Measurements from ENCODE around the gene EYS. TPM values are rescaled to one million over a fixed set of nuclear protein-coding genes. Genes with fewer than 3 reads are reported as not detected.

Gene EYS
- total and polyA plus RNA-seq, 2 of the 8 experiments (the other 6 are each of a cell fraction or from before 2014, with no cell fraction given), result 0.05 to 0.13 TPM

DNA sequence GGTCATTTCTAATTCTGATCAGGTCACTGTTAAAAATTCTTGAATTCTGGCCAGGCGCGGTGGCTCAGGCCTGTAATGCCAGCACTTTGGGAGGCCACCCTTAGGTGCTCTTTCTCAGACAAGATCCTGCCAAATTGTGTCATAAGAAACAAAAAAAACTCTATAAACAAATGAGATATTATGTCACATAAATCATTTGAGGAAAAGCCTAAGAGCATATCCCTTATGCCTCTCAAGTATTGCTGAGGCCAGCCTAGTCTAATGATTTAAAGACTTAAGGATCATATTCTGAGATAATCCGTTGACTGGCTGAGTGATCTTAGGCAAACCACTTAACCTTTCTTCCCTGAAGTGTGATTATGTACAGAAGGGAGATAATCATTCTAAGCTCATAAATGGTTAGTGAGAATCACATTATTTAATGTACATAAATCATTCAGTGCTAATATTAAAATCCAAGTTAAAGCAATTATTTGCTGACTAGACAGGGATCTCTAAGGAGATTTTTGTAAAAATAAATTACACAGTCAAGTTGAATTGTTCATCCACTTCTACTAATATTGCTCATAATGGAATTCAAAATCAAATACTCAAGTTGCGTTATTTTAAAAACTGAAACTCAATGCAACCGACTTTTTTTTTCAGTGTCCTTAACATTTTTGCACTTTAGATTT is 1706.1 kb downstream of the EYS start:
- FAIRE-seq, result no peak
- H3K79me1 ChIP-seq (ENCODE audit: low read depth, low read length), result no peaks in the 10 kb centered on the region
- CTCF ChIA-PET (ENCODE audit: partially characterized antibody), result no interaction called here
- TF ChIP-seq CTBP2 (IDR thresholded peaks at IDR 0.05; ENCODE audit: borderline replicate concordance, insufficient read depth, insufficient read length, low read length) (no peak), HDAC2 (IDR thresholded peaks at IDR 0.05; ENCODE audit: borderline replicate concordance in 1 of 2, low read depth in 2 of 2, low read length in 2 of 2) (no peak), EZH2 (IDR thresholded peaks at IDR 0.05; ENCODE audit: low read depth, low read length, severe bottlenecking) (no peak), CBX5 (IDR thresholded peaks at IDR 0.05; ENCODE audit: low read depth, low read length) (no peak), KDM1A (IDR thresholded peaks at IDR 0.05; ENCODE audit: borderline replicate concordance, low read length) (no peak), JUN (IDR thresholded peaks at IDR 0.05; ENCODE audit: low read depth, low read length) (no peak), CHD2 (IDR thresholded peaks at IDR 0.05; ENCODE audit: low read length) (no peak)

More for the DNA sequence above, 1706.1 kb downstream of the EYS start:
- no peak overlapping the region for H3K4ac ChIP-seq (replicated peaks; ENCODE audit: insufficient read length, low read depth, low read length)
- H2AFZ ChIP-seq (ENCODE audit: low read length), result no peak overlapping the region
- 95% methylated on average over 5 of the region's 5 CpGs; no CpG with 5 or more reads in 1 of the 2 experiments for WGBS, 2 experiments (ENCODE audit: extremely low coverage in 1 of 2, insufficient coverage in 1 of 2, insufficient read length in 1 of 2, insufficient replicate concordance in 2 of 2, low coverage in 1 of 2, low lambda C conversion rate in 2 of 2, missing lambda C conversion rate in 1 of 2)
- no peak overlapping the region for H3K56ac ChIP-seq (replicated peaks; ENCODE audit: insufficient read length, low read depth, low read length)
- H4K91ac ChIP-seq (replicated peaks; ENCODE audit: insufficient read length, low read length), result no peak overlapping the region
- H4K8ac ChIP-seq (ENCODE audit: extremely low read depth, insufficient read depth, low read length), result no peak overlapping the region
- H3K4me3 ChIP-seq (ENCODE audit: extremely low read depth in 1 of 4, insufficient read depth in 2 of 4, low read depth in 3 of 4, low read length in 4 of 4), result no peak overlapping the region
- no peaks in the 10 kb centered on the region for H3K27me3 ChIP-seq (replicated peaks in 1 of 4; ENCODE audit: control insufficient read depth in 3 of 4, extremely low read depth in 1 of 4, insufficient read depth in 3 of 4, low read length in 3 of 4)
- H4K20me1 ChIP-seq (replicated peaks in 1 of 2; ENCODE audit: control insufficient read depth in 1 of 2, insufficient read depth in 2 of 2, low read length in 2 of 2), result no peaks in the 10 kb centered on the region
- no peak overlapping the region for H2BK20ac ChIP-seq (ENCODE audit: low read length)
- H3K27ac ChIP-seq (ENCODE audit: low read depth, low read length), result no peak overlapping the region
- POLR2A ChIA-PET (ENCODE audit: partially characterized antibody), result interaction anchor here (0.7 kb wide), 1 partner anchor 14 kb away, joined by 3 read pairs; no protein-coding TSS in a partner anchor
- no peaks in the 10 kb centered on the region for H3K9me3 ChIP-seq (ENCODE audit: insufficient read depth in 2 of 2, low read depth in 1 of 2, low read length in 1 of 2)
- H2BK5ac ChIP-seq (ENCODE audit: low read depth, low read length), result no peak overlapping the region
- H3K9ac ChIP-seq (replicated peaks in 1 of 4; ENCODE audit: extremely low read depth in 1 of 4, low read depth in 3 of 4, low read length in 3 of 4), result no peak overlapping the region
- H3K4me2 ChIP-seq (ENCODE audit: insufficient read depth in 1 of 2, low read depth in 2 of 2, low read length in 2 of 2), result no peak overlapping the region
- no peak overlapping the region for H2BK12ac ChIP-seq (ENCODE audit: low read depth, low read length)
- H3K23ac ChIP-seq (ENCODE audit: insufficient read length), result no peak overlapping the region
- H4K5ac ChIP-seq (ENCODE audit: insufficient read length, low read depth, low read length), result no peak overlapping the region
- H3K79me2 ChIP-seq (ENCODE audit: control insufficient read depth in 1 of 2, insufficient read depth in 2 of 2, low read length in 2 of 2), result no peaks in the 10 kb centered on the region
- H2BK120ac ChIP-seq (replicated peaks; ENCODE audit: low read depth, low read length), result no peak overlapping the region
- H3K23me2 ChIP-seq (ENCODE audit: low read depth, low read length), result no peaks in the 10 kb centered on the region
- H3K18ac ChIP-seq (ENCODE audit: extremely low read depth, low read length), result no peak overlapping the region
- no peak overlapping the region for H3K14ac ChIP-seq (ENCODE audit: insufficient read length)
- no peak for DNase-seq (ENCODE audit: low read depth in 1 of 2, low spot score in 2 of 2)
- no peak overlapping the region for H2BK15ac ChIP-seq (ENCODE audit: low read length)
- no peaks in the 10 kb centered on the region for H3K4me1 ChIP-seq (replicated peaks in 1 of 4; ENCODE audit: control insufficient read depth in 3 of 4, insufficient read depth in 4 of 4, low read length in 3 of 4)
- no peak overlapping the region for H2AK5ac ChIP-seq (ENCODE audit: low read depth, low read length)
- no peaks in the 10 kb centered on the region for H3K36me3 ChIP-seq (ENCODE audit: control insufficient read depth in 2 of 4, insufficient read depth in 4 of 4, low read length in 3 of 4)

Measured in H1 (cell line).